Measurements from ENCODE around the gene PARD6A. TPM values are rescaled to one million over a fixed set of nuclear protein-coding genes. Genes with fewer than 3 reads are reported as not detected.

The PARD6A gene
- total RNA-seq, 2 experiments from 2014 or later, result 6.3 to 7.2 TPM

DNA sequence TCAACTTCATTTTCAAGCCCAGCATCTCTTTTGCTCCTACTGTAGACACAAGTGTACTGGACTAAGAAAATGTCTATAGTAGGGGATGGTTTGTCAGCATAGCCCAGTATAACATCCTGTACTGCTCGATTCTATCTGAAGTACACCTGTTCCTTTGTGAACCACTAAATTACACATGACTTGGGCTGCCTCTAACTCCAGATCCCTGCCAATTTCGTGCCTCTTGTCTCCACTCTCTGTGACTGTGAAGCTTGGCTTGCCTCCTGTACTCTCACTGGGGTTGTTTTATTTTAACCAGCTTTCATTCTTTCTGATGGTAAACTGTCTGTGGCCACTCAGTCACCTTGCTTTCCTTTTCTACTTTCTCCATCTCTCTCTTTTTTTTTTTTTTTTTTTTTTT lies 33.9 kb downstream of the PARD6A start:
- TF ChIP-seq, protein P1, sequence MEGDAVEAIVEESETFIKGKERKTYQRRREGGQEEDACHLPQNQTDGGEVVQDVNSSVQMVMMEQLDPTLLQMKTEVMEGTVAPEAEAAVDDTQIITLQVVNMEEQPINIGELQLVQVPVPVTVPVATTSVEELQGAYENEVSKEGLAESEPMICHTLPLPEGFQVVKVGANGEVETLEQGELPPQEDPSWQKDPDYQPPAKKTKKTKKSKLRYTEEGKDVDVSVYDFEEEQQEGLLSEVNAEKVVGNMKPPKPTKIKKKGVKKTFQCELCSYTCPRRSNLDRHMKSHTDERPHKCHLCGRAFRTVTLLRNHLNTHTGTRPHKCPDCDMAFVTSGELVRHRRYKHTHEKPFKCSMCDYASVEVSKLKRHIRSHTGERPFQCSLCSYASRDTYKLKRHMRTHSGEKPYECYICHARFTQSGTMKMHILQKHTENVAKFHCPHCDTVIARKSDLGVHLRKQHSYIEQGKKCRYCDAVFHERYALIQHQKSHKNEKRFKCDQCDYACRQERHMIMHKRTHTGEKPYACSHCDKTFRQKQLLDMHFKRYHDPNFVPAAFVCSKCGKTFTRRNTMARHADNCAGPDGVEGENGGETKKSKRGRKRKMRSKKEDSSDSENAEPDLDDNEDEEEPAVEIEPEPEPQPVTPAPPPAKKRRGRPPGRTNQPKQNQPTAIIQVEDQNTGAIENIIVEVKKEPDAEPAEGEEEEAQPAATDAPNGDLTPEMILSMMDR (IDR thresholded peaks at IDR 0.05), result no peak
- H3K4me1 Mint-ChIP-seq (ENCODE audit: low read depth), result no peaks in the 10 kb centered on the region
- CTCF ChIA-PET, result interaction anchor here (1.4 to 2.3 kb wide), 2 partner anchors 22 to 121 kb away, joined by 3 to 10 read pairs; no protein-coding TSS in a partner anchor
- no peak overlapping the region for H3K4me3 Mint-ChIP-seq
- peaks cover 2% of the 10 kb centered on the region for H3K36me3 Mint-ChIP-seq (ENCODE audit: low read depth)
- DNase-seq, result no peak
- POLR2A ChIA-PET, result no interaction called here
- no peak for ATAC-seq
- H3K27me3 Mint-ChIP-seq, result no peaks in the 10 kb centered on the region
- no peaks in the 10 kb centered on the region for H3K9me3 Mint-ChIP-seq
- H3K27ac Mint-ChIP-seq, result no peak overlapping the region
- intact Hi-C loops (cut with micrococcal nuclease), result no loop called here

- peaks cover 4% of the 10 kb centered on the region for H3K36me3 Mint-ChIP-seq (ENCODE audit: low read depth)
- CTCF ChIA-PET, result interaction anchor here (1.0 to 1.3 kb wide), 2 partner anchors 15 to 25 kb away, joined by 3 to 4 read pairs; no protein-coding TSS in a partner anchor
- POLR2A ChIA-PET, result no interaction called here
- intact Hi-C loops (cut with micrococcal nuclease), result no loop called here
- TF ChIP-seq, protein P1 (IDR thresholded peaks at IDR 0.05), result no peak
- H3K27me3 Mint-ChIP-seq, result no peaks in the 10 kb centered on the region
- DNase-seq (no peak), ATAC-seq (no peak)
- peaks cover 2% of the 10 kb centered on the region for H3K4me1 Mint-ChIP-seq (ENCODE audit: low read depth)
- no peak overlapping the region for H3K27ac Mint-ChIP-seq
- H3K4me3 Mint-ChIP-seq, result no peak overlapping the region
- no peaks in the 10 kb centered on the region for H3K9me3 Mint-ChIP-seq
Measured at GRCh38 chr16:67697422-67698185, 36.8 kb downstream of the PARD6A start.

- CTCF ChIA-PET, result no interaction called here
- H3K4me3 Mint-ChIP-seq, result no peak overlapping the region
- intact Hi-C loops (cut with micrococcal nuclease), result no loop called here
Measured at GRCh38 chr16:67699265-67699664, 38.5 kb downstream of the PARD6A start.

DNA sequence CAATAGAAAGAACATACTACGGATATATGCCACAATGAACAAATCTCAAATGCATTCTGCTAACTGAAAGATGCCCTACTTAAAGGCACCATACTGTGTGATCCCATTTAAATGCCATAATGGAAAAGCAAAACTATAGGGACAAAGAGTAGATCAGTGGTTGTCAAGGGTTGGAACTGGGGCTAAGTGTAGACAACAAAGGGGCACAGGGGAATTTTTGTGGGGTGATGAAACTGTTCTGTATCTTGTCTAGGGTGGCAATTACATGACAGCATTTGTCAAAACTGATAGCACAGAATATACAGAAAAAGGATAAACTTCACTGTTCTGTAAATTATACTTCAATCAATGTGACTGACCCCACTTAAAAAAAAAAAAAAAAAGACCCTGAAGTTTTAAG lies 40.7 kb downstream of the PARD6A start:
- H3K36me3 Mint-ChIP-seq (ENCODE audit: low read depth), result peaks cover 4% of the 10 kb centered on the region
- no peak for ATAC-seq
- H3K4me1 Mint-ChIP-seq (ENCODE audit: low read depth), result peaks cover 13% of the 10 kb centered on the region
- H3K4me3 Mint-ChIP-seq, result no peak overlapping the region
- intact Hi-C loops (cut with micrococcal nuclease), result no loop called here
- no peaks in the 10 kb centered on the region for H3K27me3 Mint-ChIP-seq
- TF ChIP-seq, protein P1 (IDR thresholded peaks at IDR 0.05), result no peak
- H3K27ac Mint-ChIP-seq, result peak overlapping the region; percentile 51
- H3K9me3 Mint-ChIP-seq, result no peaks in the 10 kb centered on the region
- POLR2A ChIA-PET, result no interaction called here
- DNase-seq, result no peak
- CTCF ChIA-PET, result interaction anchor here (0.7 to 1.1 kb wide), 3 partner anchors 155 to 273 kb away, joined by 3 read pairs; no protein-coding TSS in a partner anchor

More at GRCh38 chr16:67699265-67699664, 38.5 kb downstream of the PARD6A start:
- no peaks in the 10 kb centered on the region for H3K27me3 Mint-ChIP-seq
- no peaks in the 10 kb centered on the region for H3K9me3 Mint-ChIP-seq
- ATAC-seq, result no peak
- H3K27ac Mint-ChIP-seq, result no peak overlapping the region
- H3K36me3 Mint-ChIP-seq (ENCODE audit: low read depth), result peaks cover 4% of the 10 kb centered on the region
- POLR2A ChIA-PET, result interaction anchor here (0.6 kb wide), 1 partner anchor 168 kb away, joined by 3 read pairs; no protein-coding TSS in a partner anchor
- TF ChIP-seq, protein P1 (IDR thresholded peaks at IDR 0.05), result no peak
- H3K4me1 Mint-ChIP-seq (ENCODE audit: low read depth), result peaks cover 10% of the 10 kb centered on the region
- DNase-seq, result no peak

DNA sequence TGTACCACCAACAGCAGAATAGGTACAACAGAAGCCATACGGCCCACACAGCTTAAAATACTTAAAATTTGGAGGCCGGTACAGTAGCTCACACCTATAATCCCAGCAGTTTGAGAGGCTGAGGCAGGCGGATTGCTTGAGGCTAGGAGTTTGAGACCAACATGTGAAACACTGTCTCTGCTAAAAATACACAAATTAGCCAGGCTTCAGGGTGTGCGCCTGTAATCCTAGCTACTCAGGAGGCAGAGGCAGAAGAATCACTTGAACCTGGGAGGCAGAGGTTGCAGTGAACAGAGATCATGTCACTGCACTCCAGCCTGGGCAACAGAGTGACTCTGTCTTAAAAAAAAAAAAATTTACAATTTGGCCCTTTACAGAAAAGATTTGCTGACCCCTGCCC lies 41.4 kb downstream of the PARD6A start:
- H3K27me3 Mint-ChIP-seq, result no peaks in the 10 kb centered on the region
- no peak overlapping the region for H3K27ac Mint-ChIP-seq
- H3K4me1 Mint-ChIP-seq (ENCODE audit: low read depth), result peaks cover 13% of the 10 kb centered on the region
- ChIA-PET POLR2A (no interaction called here), CTCF (interaction anchor here (0.7 to 1.1 kb wide), 3 partner anchors 115 to 181 kb away, joined by 3 to 4 read pairs (median 3); no protein-coding TSS in a partner anchor)
- DNase-seq (no peak), ATAC-seq (no peak)
- no peak overlapping the region for H3K4me3 Mint-ChIP-seq
- no peaks in the 10 kb centered on the region for H3K9me3 Mint-ChIP-seq
- H3K36me3 Mint-ChIP-seq (ENCODE audit: low read depth), result peaks cover 4% of the 10 kb centered on the region
- TF ChIP-seq, protein P1 (IDR thresholded peaks at IDR 0.05), result no peak
- intact Hi-C loops (cut with micrococcal nuclease), result no loop called here
